Activated CD8-positive, alpha-beta memory T cell treated with anti-CD3 and anti-CD28 coated beads for 36 hours (primary cell): ENCODE data around the gene SSU72. TPM values are rescaled to one million over a fixed set of nuclear protein-coding genes. Genes with fewer than 3 reads are reported as not detected.
"Not testable (repeated sequence)": the region's sequence is repeated elsewhere in the genome, so short reads cannot be mapped to it uniquely, and the experiment has no call there.

ENCODE experiments used
- CTCF ChIA-PET: fragments of 350-600 bp; sonication (Branson Sonifier 250); formaldehyde crosslinking; loops from one replicate; lab custom pipeline; 2021; ENCODE audit warnings: antibody characterized with exemption; lab: Charles Lee
- POLR2A ChIA-PET: fragments of 350-600 bp; sonication (Branson Sonifier 250); formaldehyde crosslinking; loops from one replicate; lab custom pipeline; 2021; ENCODE audit warnings: antibody characterized with exemption; lab: Charles Lee
- total RNA-seq, 2 experiments: library from RNA; stranded (reverse); gene quantifications; one replicate each; pipeline ENCODE4 v1.2.3, GENCODE V29; 2021

The SSU72 gene
- total RNA-seq, 2 experiments from 2014 or later = 121 to 126 TPM

DNA sequence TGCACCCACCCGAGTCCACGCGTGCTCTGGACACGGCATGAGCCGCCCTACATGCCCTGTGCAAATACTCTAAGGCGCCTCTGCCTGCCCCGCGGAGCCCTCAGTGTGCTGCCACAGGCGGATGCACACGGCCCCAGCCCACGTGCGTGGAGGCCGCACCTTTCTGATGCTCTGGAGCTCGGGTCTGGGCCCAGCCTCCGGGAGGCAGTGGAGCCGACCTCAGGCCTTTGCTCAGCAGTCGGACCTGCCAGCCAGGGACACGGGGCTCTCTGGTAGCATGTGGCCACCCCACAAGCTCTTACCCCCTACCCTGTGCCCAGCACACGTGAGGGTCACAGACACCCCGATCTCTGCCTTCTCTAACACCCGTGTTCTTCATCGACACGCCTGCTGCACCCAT, 36.3 kb downstream of the SSU72 start:
- CTCF ChIA-PET = no interaction called here
- POLR2A ChIA-PET = no interaction called here

DNA sequence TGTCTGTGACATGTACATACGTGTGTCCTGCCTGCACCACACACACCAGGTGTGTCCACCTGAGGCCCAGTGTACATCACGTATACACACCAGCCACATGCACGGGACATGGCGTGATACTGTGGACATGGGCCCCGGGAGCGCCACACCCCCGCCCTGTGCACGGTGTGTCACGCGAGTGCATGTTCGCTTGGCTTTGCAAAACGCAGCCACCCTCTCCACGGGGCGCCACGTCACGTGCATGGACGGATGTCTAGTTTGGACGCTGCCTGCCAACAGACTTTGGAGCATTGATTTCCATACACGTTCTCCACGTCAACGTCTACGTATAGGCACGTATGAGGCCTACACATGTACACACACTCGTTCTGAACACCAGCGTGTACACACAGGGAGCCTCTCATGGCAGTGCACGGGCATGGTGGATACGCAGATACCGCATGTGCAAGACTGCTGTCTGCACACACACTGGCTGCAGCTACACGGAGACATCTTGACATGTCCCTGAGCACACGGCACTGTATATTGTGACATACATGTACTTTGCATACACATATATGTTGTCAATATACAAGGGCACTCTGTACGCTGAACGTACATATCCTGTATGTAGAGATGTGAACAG, 36.9 kb downstream of the SSU72 start:
- POLR2A ChIA-PET = no interaction called here
- CTCF ChIA-PET = no interaction called here

DNA sequence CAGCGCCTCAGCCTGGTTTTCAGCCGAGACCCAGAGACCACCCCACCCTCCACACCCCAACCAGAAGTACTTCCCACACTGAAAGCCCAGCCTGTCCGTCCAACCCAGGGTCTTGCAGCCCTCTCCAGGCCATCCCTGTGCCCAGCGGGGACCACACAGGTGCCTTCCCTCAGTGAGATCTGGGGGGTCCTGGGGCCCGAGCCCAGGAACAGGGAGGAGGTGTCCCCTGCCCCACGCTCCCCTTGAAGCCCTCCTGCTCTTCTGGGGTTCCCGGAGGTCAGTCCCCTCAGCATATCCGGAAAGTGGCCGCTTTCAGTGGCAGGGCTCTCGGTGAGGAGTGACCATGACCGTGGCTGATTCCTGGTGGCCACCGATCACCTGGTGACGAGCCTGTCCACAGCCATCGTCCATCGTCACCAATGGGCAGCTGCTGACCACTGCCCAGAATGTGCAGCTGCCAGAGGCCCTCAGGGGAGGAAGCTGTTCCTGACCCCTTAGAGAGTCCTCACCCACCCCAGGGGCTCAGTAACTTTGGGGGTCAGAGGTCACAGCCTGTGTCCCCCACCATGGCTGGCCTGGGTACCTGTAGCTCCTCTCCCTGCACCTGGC, 37.6 kb downstream of the SSU72 start:
- ChIA-PET CTCF (interaction anchor here (1.4 kb wide), 1 partner anchor 9 kb away, joined by 5 read pairs; no protein-coding TSS in a partner anchor), POLR2A (no interaction called here)

DNA sequence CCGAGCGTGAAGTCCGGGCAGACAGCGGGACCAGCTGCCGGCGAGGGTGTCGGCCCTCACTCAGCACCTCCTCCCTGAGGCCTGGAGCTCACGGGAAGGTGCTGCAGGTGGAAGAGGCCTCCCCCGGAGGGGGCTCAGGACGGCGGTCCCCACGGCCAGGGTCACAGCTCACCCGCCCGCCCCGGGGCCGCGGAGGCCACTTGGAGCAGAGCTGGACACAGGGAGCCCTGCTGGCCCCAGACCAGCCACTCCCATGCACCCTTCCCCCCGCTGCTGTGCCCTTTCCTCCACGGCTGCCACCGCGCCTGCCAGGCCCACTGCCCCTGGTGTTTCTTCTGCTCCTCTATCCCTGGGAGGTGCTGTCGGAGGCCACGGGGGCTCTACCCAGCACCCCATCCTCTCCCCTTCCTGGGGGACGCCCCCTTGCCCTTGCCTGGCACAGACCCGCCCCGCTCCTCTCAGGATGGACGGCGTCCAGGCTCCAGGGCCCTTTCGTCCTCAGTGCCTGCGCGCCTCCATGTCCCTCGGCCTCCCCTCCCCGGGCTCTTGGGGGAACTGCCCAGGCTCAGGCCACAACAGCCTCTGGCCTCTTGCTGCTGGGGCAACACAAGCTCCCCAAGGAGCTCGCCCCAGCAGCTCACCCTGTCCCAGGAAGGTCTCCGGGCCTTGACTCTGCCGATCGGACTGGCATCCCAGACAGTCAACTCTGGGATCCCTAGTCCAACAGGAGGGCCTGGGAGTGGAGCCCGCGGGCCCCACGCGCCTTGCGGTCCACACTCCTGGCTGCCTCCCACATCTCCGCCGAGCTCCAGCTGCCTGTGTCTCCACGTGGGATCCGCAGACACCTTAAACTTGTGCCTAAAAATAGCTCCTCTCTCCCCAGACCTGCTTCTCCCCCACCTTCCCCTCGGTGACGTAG, 38.4 kb downstream of the SSU72 start:
- ChIA-PET CTCF (interaction anchor here (1.4 kb wide), 1 partner anchor 10 kb away, joined by 5 read pairs; no protein-coding TSS in a partner anchor), POLR2A (interaction anchor here (0.6 kb wide), 1 partner anchor 21 kb away, joined by 3 read pairs; no protein-coding TSS in a partner anchor)

DNA sequence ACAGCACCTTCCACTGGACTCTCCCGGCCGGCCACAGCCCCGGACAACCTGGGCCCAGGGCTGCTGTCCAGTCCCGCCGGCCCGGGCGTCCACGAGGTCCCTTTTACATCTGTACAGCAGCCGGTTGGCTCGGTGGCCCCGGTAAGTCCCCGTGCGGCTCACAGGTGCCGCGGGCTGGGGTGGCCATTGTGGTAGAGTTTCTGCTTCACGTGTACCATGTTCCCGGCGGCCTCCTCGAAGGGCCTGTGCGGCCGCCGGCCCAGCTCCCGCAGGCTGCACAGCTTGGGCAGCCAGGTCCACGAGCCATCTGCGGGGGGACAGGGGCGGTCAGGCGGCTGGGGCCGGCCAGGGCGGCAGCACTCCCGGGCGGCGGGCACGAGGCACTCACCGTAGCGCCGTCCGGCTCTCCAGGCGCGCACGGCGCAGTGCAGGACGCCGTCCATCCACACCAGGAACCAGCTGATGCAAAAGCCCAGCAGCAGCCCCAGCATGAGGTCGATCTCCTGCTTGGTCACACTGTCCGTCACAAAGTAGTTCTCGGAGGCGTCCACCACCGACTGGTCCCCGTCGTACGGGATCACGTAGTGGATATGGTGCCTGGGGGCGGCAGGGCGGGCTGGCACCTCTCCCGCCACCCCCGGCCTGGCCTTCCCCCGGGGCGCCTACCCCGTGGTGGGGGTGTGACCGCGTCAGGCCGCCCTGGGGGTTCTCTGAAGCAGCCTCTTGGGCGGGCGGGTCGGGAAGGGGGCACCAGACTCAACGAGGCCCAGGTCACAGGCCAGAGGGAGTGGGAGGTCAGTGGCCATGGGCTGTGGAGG, 39.3 kb downstream of the SSU72 start:
- ChIA-PET CTCF (interaction anchor here (1.4 kb wide), 1 partner anchor 11 kb away, joined by 5 read pairs; no protein-coding TSS in a partner anchor), POLR2A (no interaction called here)

DNA sequence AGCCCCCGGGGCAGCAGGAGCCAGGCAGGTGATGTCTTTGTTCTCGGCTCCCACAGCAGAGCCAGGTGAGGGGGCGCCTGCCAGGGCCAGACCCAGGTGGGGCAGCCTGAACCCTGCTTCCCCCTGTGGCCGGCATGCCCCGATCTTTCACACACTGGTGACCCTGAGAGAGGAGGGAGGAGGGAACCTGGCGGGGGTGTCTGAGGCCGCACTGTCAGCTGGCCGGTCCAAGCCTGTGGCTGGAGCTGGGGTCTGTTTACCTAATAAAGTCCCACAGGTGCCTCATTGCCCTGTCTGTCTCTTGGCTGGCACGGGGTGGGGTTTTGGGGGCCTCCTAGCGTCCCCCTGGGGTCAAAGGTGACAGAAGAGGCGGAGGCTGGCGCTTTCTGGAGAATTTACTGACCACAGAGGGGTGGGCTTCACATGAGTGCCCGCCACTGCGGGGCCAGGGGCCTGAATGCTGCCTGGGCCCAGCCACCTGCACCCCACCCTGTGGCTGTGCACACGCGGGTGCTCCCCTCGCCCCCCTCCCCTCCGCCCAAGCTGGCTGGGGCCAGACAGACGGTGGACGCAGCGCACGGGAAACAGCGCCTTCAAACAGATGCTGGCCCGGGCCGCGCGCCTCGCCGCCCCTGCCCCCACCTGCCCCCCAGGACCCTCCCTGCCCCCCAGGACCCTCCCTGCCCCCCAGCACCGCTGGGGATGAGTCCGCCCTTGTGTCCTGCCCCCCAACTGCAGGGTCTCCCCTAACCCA, 40.1 kb downstream of the SSU72 start:
- POLR2A ChIA-PET = no interaction called here
- CTCF ChIA-PET = no interaction called here

DNA sequence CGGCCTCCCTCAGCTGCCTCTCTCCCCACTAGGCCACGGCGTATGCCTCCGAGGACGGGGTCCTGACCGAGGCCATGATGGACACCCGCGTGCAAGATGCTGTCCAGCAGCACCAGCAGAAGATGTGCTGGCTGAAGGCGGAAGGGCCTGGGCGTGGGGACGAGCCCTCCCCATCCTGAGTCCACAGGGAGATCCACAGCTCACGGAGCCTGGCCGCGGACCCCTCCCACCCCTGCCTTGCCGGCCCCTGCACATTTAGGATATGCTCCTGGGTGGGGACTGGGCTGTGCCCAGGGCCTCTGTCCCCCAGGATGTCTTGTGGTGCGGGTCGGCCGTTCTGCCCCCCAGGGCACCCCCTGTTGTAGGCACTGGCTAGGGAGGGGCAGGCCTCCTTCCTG, 40.8 kb downstream of the SSU72 start:
- CTCF ChIA-PET, POLR2A ChIA-PET: not testable (repeated sequence)

DNA sequence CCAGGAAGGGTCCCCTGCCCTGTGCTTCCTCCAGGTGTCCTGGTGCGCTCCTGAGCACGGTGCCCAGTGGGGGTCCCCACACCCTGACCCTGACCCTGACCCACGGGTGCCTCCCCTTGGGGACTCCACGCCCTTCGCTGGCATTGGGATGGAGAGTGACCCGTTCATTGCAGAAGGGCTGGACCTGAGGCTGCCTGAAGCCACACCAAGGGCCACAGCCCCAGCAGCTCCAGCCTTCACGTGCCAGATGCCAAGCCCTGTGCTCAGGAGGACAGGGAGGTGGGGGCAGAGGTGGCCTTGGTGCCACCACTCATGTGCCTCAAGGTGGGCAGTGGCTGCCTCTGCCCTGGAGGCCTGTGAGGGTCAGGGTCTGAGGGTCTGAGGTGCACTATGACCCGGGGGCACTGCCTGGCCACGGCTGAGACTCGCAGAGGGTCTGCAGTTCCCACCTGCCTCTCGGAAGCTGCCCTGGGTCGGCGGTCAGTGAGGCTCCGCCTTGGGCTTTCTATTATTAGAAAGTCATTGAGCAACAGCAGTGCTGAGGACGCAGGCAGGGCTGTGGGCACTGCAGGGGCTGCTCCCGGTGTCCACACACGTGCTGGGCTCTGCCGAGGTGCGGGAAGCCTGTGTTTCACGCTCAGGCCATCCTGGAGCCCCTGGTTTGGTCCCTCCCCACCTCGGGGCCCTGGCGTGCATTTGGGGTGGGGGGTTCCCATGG, 41.3 kb downstream of the SSU72 start:
- CTCF ChIA-PET, POLR2A ChIA-PET: not testable (repeated sequence)

DNA sequence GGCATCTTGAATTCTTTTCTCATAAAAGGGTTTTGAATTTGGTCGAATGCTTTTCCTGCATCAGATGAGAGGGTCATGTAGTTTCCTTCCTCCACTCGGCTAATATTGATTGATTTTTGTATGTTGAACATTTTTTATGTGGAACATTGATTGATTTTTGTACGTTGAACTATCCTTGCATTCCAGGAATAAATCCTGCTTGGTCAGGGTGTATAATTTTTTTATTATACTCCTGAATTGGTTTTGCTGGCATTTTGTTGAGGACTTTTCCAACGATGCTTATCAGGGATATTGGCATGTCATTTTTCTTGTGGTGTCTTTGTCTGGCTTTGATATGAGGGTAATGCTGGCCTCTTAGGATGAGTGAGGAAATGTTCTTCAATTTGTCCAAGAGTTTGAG, 42.7 kb downstream of the SSU72 start:
- CTCF ChIA-PET = no interaction called here

DNA sequence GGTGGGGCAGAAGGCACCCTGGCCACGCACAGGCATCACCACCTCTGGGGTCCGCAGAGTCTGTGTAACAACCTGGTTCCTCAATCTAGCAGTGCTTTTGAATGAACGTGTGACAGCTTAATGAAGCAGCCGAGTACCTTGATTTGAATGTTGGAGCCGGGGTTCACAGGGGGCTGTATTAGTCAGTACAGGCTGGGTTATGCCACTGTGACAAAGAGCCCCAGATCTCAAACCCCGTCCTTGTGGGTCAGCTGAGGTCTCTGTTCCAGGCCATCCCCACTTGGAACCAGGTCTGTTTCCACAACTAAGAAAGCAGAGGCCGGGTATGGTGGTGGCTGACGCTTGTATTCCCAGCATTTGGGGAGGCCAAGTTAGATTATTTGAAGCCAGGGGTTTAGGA, 44.7 kb downstream of the SSU72 start:
- CTCF ChIA-PET = interaction anchor here (0.7 kb wide), 1 partner anchor 44 kb away, joined by 6 read pairs; no protein-coding TSS in a partner anchor
- POLR2A ChIA-PET = no interaction called here

More for the DNA sequence above, 42.7 kb downstream of the SSU72 start:
- POLR2A ChIA-PET = no interaction called here

DNA sequence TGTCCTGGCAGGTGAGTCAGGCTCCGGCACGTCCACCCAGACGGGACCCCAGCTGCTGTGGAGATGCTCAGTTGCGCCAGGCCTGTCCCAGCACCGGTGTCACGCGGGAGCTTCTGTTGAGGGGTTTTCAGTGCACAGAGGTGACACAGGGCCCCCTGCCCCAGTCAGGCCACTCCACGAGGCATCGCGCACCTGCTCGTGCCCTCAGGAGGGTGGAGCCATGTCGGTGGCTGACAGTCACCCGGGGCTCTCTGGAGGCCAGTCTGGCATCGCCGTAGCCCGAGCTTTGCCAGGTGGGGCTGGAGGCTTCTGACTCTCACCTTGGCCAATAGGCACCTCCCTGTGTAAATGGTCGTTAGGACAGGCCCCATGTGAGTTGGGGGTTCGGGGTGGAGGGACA, 45.3 kb downstream of the SSU72 start:
- ChIA-PET POLR2A (no interaction called here), CTCF (no interaction called here)

DNA sequence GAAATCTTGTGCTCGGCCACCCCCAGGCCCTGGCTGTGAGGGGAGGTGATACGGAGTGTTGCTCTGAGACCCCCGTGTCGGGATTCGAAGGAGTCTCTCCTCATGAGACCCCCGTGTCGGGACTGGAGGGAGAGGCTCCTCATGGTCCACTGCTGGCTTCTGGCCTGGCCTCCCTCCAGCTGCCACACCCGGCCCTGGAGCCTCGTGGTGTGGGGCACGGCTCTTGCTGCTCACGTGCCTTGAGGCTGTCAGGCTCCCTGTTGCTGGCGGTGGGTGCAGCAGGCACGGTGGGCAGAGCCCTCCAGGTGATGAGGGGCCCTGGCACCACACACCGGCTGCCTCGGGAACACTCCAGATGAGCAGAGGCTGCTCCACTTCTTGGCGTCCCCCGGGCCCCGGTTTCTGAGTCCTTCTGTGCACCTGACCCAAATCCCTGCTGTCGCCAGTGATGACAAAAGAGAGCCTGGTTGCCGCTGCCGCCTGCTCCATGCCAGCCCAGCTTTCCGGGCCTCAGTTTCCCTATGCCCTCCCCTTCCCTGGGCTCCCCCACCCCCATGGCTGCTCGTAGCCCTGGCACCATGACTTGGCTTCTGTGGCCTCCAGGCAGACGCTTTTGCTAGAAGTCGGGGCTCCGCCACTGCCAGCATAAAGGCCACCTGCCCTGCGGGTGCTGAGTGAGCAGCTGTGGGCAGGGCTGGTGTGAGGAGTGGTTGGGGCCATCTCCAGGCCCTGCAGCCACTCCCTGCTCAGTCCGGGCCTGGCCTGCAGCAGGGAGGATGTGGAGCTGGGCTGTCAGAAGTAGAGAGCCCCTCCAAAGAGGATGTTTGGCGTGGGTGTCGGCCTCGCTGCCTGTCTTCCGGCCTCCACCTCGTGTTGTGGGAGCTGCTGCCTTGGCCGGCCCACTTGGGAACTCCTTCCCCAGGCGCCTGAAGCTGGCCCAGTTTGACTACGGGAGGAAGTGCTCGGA, 46.1 kb downstream of the SSU72 start:
- CTCF ChIA-PET = interaction anchor here (0.6 to 0.7 kb wide), 2 partner anchors 168 to 204 kb away, joined by 3 to 4 read pairs; no protein-coding TSS in a partner anchor
- POLR2A ChIA-PET = no interaction called here

DNA sequence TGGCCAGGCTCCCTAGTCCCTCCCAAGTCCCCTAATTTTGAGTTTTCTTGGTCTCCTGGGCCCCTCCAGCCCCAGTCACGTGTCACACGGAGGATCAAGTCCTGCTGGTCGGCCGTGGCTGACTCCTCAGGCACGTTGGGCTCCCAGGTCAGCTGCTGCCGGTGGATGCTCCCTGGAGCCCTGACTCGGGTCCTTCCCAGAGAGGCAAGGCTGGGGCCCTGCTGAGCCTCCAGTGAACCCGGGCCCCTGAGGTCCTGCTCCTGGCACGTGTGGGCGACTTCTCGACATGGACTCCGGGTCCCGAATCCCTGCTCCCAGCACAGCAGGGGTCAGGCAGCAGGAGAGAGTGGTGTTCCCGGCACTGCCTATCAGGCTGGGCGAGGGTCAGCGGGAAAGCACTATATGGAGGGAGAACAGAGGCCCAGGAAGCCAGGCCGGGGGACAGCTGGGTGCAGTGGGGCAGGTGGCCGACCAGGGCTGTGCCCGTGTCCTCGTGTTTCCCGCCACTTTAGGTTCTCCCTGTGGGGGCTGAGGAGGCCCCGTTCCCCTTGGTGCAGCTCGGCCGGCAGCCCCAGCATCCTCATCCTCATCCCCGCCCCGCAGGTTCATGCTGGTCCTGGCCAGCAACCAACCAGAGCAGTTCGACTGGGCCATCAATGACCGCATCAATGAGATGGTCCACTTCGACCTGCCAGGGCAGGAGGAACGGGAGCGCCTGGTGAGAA, 47.4 kb downstream of the SSU72 start:
- POLR2A ChIA-PET = no interaction called here
- CTCF ChIA-PET = no interaction called here

DNA sequence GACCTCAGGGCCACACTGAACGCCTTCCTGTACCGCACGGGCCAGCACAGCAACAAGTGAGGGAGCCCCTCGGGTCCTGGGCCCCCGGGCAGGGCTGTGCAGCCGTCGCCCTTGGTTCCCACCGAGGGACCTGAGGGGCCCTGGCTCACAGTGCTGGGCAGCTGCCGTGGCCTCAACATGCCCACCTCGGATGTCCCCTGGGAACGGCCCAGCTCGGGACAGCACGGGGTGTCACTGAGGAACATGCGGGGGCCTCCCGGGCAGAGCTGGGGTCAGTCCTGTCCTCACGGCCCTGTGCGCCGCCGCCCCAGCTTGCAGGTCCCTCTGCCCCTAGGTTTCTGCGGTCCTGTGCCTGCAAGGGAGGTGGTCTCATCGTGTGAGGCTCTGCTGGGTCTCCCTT, 48.2 kb downstream of the SSU72 start:
- CTCF ChIA-PET, POLR2A ChIA-PET: not testable (repeated sequence)

DNA sequence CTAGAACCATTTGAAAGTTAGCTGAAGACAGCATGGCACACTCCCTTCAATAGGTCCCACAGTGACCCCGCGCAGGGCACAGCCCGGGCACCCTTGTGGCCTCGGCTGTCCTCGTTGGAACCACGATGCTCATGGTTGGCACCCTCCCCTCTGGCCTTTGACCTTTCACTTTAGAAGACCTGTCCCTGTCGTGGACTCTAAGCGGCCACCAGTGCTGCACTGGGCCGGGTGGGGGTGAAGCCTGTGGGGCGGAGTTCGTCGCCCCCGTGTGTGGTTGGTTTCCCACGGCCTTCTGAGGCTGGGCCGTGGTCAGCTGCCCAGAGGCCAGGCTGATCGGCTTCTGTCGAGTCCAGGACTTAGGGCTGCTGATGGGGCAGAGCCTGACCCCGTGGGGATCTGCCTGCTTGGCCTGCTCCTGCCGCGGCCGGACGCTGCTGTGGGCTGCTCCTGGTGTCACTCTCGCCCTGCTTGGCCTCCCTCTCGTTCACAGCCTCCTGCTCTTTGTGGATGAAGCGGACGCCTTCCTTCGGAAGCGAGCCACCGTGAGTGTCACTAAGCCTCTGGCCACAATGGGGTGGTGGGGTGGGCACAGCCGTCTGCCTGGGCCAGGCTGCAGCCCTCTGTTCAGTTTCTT, 49.8 kb downstream of the SSU72 start:
- POLR2A ChIA-PET, CTCF ChIA-PET: not testable (repeated sequence)

DNA sequence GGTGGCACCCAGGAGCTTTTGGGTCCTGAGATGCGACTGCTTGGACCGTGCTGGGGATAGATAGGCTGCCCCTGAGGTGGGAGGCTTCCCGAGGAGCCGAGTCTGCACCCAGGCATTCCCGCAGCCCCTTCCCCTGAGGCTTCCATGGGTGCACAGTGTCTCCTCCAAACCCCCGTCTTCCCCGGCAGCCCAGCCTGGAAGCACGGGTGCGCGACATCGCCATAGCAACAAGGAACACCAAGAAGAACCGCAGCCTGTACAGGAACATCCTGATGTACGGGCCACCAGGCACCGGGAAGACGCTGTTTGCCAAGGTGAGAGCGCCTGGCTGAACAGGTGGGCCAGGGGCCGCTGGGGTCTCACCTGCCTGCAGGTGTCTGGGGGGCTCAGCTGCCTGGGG, 51.0 kb downstream of the SSU72 start:
- POLR2A ChIA-PET, CTCF ChIA-PET: not testable (repeated sequence)
